ENCODE data around the gene NKX3-2. TPM values are rescaled to one million over a fixed set of nuclear protein-coding genes. Genes with fewer than 3 reads are reported as not detected.

The NKX3-2 gene
- total RNA-seq, 6 experiments from 2014 or later, result 0.07 to 0.17 (median 0.11) TPM; not detected in 1

DNA sequence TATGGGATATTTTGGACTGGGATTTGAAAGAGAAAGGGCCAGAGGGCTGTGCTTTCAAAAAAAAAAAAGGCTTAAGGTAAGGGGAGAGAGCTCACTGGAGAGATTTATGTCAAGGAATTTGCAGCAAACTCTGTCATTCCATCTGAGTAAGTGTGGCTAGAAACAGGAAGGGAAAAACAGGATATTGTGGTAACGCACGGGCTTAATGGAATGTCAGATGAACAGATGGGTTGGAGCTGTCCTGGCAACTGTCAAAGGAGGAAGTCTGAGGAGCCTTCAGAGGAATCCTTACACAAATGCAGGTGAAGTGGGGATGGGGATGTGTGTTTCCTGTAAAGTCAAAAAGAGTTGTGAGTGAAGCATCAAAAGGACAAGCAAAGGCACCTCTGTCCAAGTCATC is 15.1 kb upstream of the NKX3-2 start:
- TF ChIP-seq, protein P1, sequence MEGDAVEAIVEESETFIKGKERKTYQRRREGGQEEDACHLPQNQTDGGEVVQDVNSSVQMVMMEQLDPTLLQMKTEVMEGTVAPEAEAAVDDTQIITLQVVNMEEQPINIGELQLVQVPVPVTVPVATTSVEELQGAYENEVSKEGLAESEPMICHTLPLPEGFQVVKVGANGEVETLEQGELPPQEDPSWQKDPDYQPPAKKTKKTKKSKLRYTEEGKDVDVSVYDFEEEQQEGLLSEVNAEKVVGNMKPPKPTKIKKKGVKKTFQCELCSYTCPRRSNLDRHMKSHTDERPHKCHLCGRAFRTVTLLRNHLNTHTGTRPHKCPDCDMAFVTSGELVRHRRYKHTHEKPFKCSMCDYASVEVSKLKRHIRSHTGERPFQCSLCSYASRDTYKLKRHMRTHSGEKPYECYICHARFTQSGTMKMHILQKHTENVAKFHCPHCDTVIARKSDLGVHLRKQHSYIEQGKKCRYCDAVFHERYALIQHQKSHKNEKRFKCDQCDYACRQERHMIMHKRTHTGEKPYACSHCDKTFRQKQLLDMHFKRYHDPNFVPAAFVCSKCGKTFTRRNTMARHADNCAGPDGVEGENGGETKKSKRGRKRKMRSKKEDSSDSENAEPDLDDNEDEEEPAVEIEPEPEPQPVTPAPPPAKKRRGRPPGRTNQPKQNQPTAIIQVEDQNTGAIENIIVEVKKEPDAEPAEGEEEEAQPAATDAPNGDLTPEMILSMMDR (IDR thresholded peaks at IDR 0.05), result no peak
- Mint-ChIP-seq H3K27ac (peak overlapping the region; percentile 40), H3K4me1 (ENCODE audit: low read depth) (peaks cover 44% of the 10 kb centered on the region), H3K27me3 (ENCODE audit: insufficient read depth) (no peaks in the 10 kb centered on the region), H3K36me3 (ENCODE audit: low read depth) (peaks cover 14% of the 10 kb centered on the region), H3K9me3 (no peaks in the 10 kb centered on the region; the same call in 1 of the 2 replicates), H3K4me3 (peak overlapping the region; percentile 52)
- peak; percentile 77 for DNase-seq

GRCh38 chr4:13558881-13559280 is 14.6 kb upstream of the NKX3-2 start:
- peak overlapping the region; percentile 52; the same call in 1 of the 2 replicates for H3K4me3 Mint-ChIP-seq
- TF ChIP-seq, protein P1 (IDR thresholded peaks at IDR 0.05), result no peak
- H3K9me3 Mint-ChIP-seq, result no peaks in the 10 kb centered on the region; the same call in 1 of the 2 replicates
- DNase-seq, result no peak
- no peaks in the 10 kb centered on the region for H3K27me3 Mint-ChIP-seq (ENCODE audit: insufficient read depth)
- peaks cover 14% of the 10 kb centered on the region for H3K36me3 Mint-ChIP-seq (ENCODE audit: low read depth)
- H3K4me1 Mint-ChIP-seq (ENCODE audit: low read depth), result peaks cover 44% of the 10 kb centered on the region
- H3K27ac Mint-ChIP-seq, result peak overlapping the region; percentile 40

GRCh38 chr4:13555325-13555724 is 11.0 kb upstream of the NKX3-2 start:
- H3K4me1 Mint-ChIP-seq (ENCODE audit: low read depth), result peaks cover 26% of the 10 kb centered on the region
- H3K36me3 Mint-ChIP-seq (ENCODE audit: low read depth), result peaks cover 11% of the 10 kb centered on the region
- TF ChIP-seq, protein P1 (IDR thresholded peaks at IDR 0.05), result no peak
- peaks cover 18% of the 10 kb centered on the region; the same call in 1 of the 2 replicates for H3K27me3 Mint-ChIP-seq (ENCODE audit: insufficient read depth)
- peaks cover 5% of the 10 kb centered on the region; the same call in 1 of the 2 replicates for H3K9me3 Mint-ChIP-seq
- DNase-seq, result no peak
- H3K4me3 Mint-ChIP-seq, result no peak overlapping the region
- no peak overlapping the region for H3K27ac Mint-ChIP-seq

DNA sequence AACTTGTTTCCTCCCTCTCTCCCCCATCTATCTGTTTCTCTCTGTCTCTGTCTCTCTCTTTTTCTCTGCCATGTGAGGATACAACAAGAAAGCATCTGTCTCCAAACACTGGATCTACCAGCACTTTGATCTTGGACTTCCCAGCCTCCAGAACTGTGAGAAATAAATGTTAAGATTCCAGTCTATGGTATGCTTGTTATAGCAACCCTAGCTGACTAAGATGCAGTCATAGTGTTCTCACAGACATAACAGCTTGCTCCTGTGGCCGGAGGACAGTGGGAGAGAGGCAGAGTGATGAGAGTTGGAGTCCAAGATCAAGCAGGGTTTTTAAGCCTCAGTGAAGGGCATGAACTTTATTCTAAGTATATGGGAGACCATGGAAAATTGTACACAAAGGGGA is 8.8 kb upstream of the NKX3-2 start:
- H3K4me3 Mint-ChIP-seq, result no peak overlapping the region
- peaks cover 14% of the 10 kb centered on the region for H3K4me1 Mint-ChIP-seq (ENCODE audit: low read depth)
- no peak for DNase-seq
- TF ChIP-seq, protein P1 (IDR thresholded peaks at IDR 0.05), result no peak
- peaks cover 6% of the 10 kb centered on the region; the same call in 1 of the 2 replicates for H3K36me3 Mint-ChIP-seq (ENCODE audit: low read depth)
- H3K9me3 Mint-ChIP-seq, result peaks cover 5% of the 10 kb centered on the region; the same call in 1 of the 2 replicates
- H3K27ac Mint-ChIP-seq, result no peak overlapping the region
- H3K27me3 Mint-ChIP-seq (ENCODE audit: insufficient read depth), result peaks cover 30% of the 10 kb centered on the region

DNA sequence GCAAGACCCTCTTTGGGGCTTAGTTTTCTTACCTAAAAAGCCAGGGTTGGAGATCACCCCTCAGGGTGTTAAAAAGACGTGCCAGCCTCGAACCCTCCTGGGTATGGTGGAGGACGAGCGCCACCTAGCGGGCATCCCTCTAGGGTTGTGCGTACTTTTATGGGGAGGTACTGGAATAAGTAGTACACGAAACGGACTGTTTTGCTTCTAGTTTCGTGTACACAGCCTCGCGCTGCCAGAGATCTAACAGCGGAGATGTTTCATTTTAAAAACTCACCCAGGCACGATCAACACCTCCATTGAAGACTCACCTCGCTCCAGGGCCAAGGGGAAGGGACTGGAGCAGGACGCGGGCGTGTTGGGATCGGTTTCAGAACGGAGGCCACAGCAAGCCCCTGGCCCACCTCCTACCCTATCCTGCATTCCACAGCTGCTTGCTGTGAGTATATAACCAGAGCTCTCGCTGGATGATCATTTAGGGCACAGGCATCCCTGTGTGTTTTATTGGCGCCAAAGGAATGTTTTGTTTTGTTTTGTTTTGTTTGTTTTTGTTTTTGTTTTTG is 4.8 kb upstream of the NKX3-2 start:
- peaks cover 42% of the 10 kb centered on the region for H3K27me3 Mint-ChIP-seq (ENCODE audit: insufficient read depth)
- TF ChIP-seq, protein P1 (IDR thresholded peaks at IDR 0.05), result peak; percentile 99
- H3K27ac Mint-ChIP-seq, result no peak overlapping the region
- peaks cover 29% of the 10 kb centered on the region for H3K4me1 Mint-ChIP-seq (ENCODE audit: low read depth)
- peak; percentile 46 for DNase-seq
- peaks cover 5% of the 10 kb centered on the region; the same call in 1 of the 2 replicates for H3K9me3 Mint-ChIP-seq
- H3K4me3 Mint-ChIP-seq, result peak overlapping the region; percentile 88
- peaks cover 14% of the 10 kb centered on the region for H3K36me3 Mint-ChIP-seq (ENCODE audit: low read depth)

Measured in HFFc6 (cell line).